GM23338 (cell line): Measurements from ENCODE around the gene UNC5B. TPM values are rescaled to one million over a fixed set of nuclear protein-coding genes. Genes with fewer than 3 reads are reported as not detected.

ENCODE experiments used
- ATAC-seq: fragments of 200-7000 bp; cut with Tn5 transposase; 3 replicates; pipeline ENCODE4 v1.9.1; 2020
- DNase-seq: peaks from one replicate; pipeline ENCODE4 v3.0.0-alpha.2; 2015; ENCODE audit warnings: low spot score
- H2AFZ ChIP-seq: fragments of 200-600 bp; sonication (generic); 2 replicates; pipeline ENCODE4 v1.8.0; 2016; ENCODE audit warnings: antibody characterized with exemption, mild to moderate bottlenecking, moderate library complexity
- H3F3A ChIP-seq: fragments of 200-600 bp; sonication (generic); replicated peaks from 2 replicates; pipeline ENCODE4 v1.8.0; 2017; ENCODE audit warnings: antibody characterized with exemption, mixed run types, low read depth
- H3K27ac ChIP-seq: fragments of 200-600 bp; sonication (generic); 2 replicates; pipeline ENCODE4 v1.6.1; 2016; ENCODE audit warnings: low read depth
- H3K27me3 ChIP-seq: fragments of 200-600 bp; sonication (generic); 2 replicates; pipeline ENCODE4 v1.8.0; 2016; ENCODE audit warnings: mild to moderate bottlenecking, mixed run types, moderate library complexity; ENCODE audit not compliant: insufficient read depth
- H3K36me3 ChIP-seq: fragments of 200-600 bp; sonication (generic); 2 replicates; pipeline ENCODE4 v1.8.0; 2016; ENCODE audit warnings: mild to moderate bottlenecking; ENCODE audit not compliant: insufficient read depth
- H3K4me1 ChIP-seq: fragments of 200-600 bp; sonication (generic); 2 replicates; pipeline ENCODE4 v1.8.0; 2016; ENCODE audit warnings: mild to moderate bottlenecking, moderate library complexity; ENCODE audit not compliant: insufficient read depth
- H3K4me2 ChIP-seq: fragments of 200-600 bp; sonication (generic); 2 replicates; pipeline ENCODE4 v1.7.1; 2017; ENCODE audit warnings: mixed run types
- H3K4me3 ChIP-seq: fragments of 200-600 bp; sonication (generic); 2 replicates; pipeline ENCODE4 v1.6.1; 2016; ENCODE audit warnings: mixed run types
- H3K79me2 ChIP-seq: fragments of 200-600 bp; sonication (generic); replicated peaks from 2 replicates; pipeline ENCODE4 v1.8.0; 2017; ENCODE audit warnings: mild to moderate bottlenecking; ENCODE audit not compliant: insufficient read depth
- H3K9me2 ChIP-seq: fragments of 200-600 bp; sonication (generic); 2 replicates; pipeline ENCODE4 v1.8.0; 2017; ENCODE audit not compliant: insufficient read depth
- H4K20me1 ChIP-seq: fragments of 200-600 bp; sonication (generic); replicated peaks from 2 replicates; pipeline ENCODE4 v1.8.0; 2017; ENCODE audit warnings: mild to moderate bottlenecking; ENCODE audit not compliant: insufficient read depth
- H3K27ac Mint-ChIP-seq: 2 replicates; pipeline ENCODE4 v1.8.0; 2020; ENCODE audit warnings: inconsistent platforms, mild to moderate bottlenecking, moderate library complexity, mixed read lengths
- H3K27me3 Mint-ChIP-seq: 3 replicates; pipeline ENCODE4 v1.8.0; 2022; ENCODE audit warnings: low read depth, mild to moderate bottlenecking, moderate library complexity, mixed read lengths, inconsistent platforms; ENCODE audit not compliant: insufficient read depth, poor library complexity
- H3K36me3 Mint-ChIP-seq: 3 replicates; pipeline ENCODE4 v1.8.0; 2021; ENCODE audit warnings: low read depth, mild to moderate bottlenecking, inconsistent platforms, moderate library complexity, mixed read lengths
- H3K4me1 Mint-ChIP-seq: 3 replicates; pipeline ENCODE4 v1.8.0; 2020; ENCODE audit warnings: mild to moderate bottlenecking, inconsistent platforms, mixed read lengths
- H3K4me3 Mint-ChIP-seq: 3 replicates; pipeline ENCODE4 v1.8.0; 2021; ENCODE audit warnings: moderate library complexity, mild to moderate bottlenecking, inconsistent platforms, mixed read lengths
- H3K9me3 Mint-ChIP-seq: 3 replicates; pipeline ENCODE4 v1.8.0; 2020; ENCODE audit warnings: moderate library complexity, mild to moderate bottlenecking, inconsistent platforms, mixed read lengths
- CREB1 ChIP-seq: fragments of 250-450 bp; sonication (Bioruptor Pico); IDR thresholded peaks from 2 replicates; pipeline ENCODE4 v1.5.0; 2020; ENCODE audit warnings: low read depth, mild to moderate bottlenecking, moderate library complexity
- EZH2phosphoT487 ChIP-seq: fragments of 200-600 bp; sonication (generic); IDR thresholded peaks from one replicate; pipeline ENCODE4 v1.8.1; 2018; ENCODE audit warnings: antibody characterized with exemption; ENCODE audit not compliant: unreplicated experiment
- polyA plus RNA-seq: library from polyadenylated mRNA; unstranded; fragments of >200 nt; fragmentation: Nextera tagmentation; extraction: Ambion mirVana; gene quantifications from 2 replicates; pipeline ENCODE4 v1.2.1, GENCODE V29; 2016
- total RNA-seq: library from RNA; depleted of rRNA; stranded (reverse); fragments of >200 nt; shearing (Covaris generic); gene quantifications from 2 replicates; pipeline ENCODE4 v1.2.3, GENCODE V29; 2014
- TF ChIP-seq, protein P1 (sequence below), 2 experiments: fragments of 200-600 bp in 1 of 2; sonication (generic) in 1 of 2; conservative IDR thresholded peaks; 2 replicates each; pipeline versions ENCODE4 v1.5.1 to v1.6.1; 2016 to 2017; ENCODE audit warnings: antibody characterized with exemption in 2 of 2, low read depth in 2 of 2, mild to moderate bottlenecking in 2 of 2, moderate library complexity in 1 of 2
- TF ChIP-seq, protein P2 (sequence below): fragments of 250-450 bp; sonication (Bioruptor Pico); IDR thresholded peaks from 2 replicates; pipeline ENCODE4 v1.5.0; 2020; ENCODE audit warnings: mild to moderate bottlenecking, moderate library complexity
- TF ChIP-seq, protein P3 (sequence below): IDR thresholded peaks from 2 replicates; pipeline ENCODE4 v1.6.1; 2016; ENCODE audit warnings: antibody characterized with exemption

UNC5B gene
- total and polyA plus RNA-seq, 2 experiments from 2014 or later, result 8.0 to 31.2 TPM

DNA sequence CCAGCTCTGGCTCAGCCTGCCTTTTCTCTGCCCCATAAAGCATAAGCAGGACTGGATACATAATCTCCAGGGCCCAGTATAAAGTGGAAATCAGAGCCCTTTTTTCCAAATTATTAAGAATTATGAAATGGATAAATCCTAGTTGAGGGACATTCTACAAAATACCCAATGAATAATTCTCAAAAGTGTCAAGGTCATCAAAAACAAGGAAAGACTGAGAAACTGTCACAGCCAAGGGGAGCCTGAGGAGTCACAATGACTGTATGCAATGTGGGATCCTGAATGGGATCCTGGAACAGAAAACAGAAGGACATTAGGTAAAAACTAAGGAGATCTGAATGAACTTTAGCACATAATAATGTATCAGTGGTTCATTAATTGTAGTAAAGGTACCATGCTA is 4.8 kb upstream of the UNC5B start (continued):
- TF ChIP-seq, protein P1, sequence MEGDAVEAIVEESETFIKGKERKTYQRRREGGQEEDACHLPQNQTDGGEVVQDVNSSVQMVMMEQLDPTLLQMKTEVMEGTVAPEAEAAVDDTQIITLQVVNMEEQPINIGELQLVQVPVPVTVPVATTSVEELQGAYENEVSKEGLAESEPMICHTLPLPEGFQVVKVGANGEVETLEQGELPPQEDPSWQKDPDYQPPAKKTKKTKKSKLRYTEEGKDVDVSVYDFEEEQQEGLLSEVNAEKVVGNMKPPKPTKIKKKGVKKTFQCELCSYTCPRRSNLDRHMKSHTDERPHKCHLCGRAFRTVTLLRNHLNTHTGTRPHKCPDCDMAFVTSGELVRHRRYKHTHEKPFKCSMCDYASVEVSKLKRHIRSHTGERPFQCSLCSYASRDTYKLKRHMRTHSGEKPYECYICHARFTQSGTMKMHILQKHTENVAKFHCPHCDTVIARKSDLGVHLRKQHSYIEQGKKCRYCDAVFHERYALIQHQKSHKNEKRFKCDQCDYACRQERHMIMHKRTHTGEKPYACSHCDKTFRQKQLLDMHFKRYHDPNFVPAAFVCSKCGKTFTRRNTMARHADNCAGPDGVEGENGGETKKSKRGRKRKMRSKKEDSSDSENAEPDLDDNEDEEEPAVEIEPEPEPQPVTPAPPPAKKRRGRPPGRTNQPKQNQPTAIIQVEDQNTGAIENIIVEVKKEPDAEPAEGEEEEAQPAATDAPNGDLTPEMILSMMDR (conservative IDR thresholded peaks at IDR 0.05; ENCODE audit: low read depth in 2 of 2), result no peak

DNA sequence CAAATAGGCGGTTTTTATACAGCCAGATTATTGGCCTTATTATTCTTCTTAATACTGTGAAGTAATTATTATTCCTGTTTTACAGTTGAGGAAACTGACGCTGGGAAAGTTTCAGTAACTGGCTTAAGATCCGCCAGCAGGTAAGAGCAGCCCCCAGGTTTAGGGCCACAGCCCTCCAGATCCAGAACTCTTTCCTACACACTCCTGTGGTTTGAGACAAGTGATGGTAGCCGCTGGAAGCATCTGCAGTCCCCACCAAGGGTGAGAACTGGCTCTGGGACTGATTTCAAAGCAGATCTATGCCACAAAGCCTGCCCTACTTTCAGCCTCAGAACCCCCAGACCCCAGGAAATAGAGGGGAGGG is 3.0 kb upstream of the UNC5B start:
- Histone ChIP-seq H3K27me3 (peaks cover 46% of the 10 kb centered on the region), H2AFZ (peak overlapping the region; percentile 45; the same call in 1 of the 2 replicates), H3F3A (no peaks in the 10 kb centered on the region), H3K9me2 (no peaks in the 10 kb centered on the region), H4K20me1 (peaks cover 1% of the 10 kb centered on the region; the same call in 1 of the 2 replicates), H3K36me3 (no peaks in the 10 kb centered on the region), H3K27ac (no peak overlapping the region), H3K79me2 (peaks cover 14% of the 10 kb centered on the region), H3K4me1 (peaks cover 25% of the 10 kb centered on the region), H3K4me3 (0 out of 2 replicates have a peak overlapping the region, but pooled peaks have one; percentile 48), H3K4me2 (no peak overlapping the region)
- Mint-ChIP-seq H3K4me1 (peaks cover 36% of the 10 kb centered on the region), H3K4me3 (no peak overlapping the region), H3K27ac (no peak overlapping the region), H3K36me3 (no peaks in the 10 kb centered on the region), H3K9me3 (no peaks in the 10 kb centered on the region), H3K27me3 (peaks cover 35% of the 10 kb centered on the region)
- no peak for DNase-seq
- no peak for ATAC-seq
- TF ChIP-seq, protein P2, sequence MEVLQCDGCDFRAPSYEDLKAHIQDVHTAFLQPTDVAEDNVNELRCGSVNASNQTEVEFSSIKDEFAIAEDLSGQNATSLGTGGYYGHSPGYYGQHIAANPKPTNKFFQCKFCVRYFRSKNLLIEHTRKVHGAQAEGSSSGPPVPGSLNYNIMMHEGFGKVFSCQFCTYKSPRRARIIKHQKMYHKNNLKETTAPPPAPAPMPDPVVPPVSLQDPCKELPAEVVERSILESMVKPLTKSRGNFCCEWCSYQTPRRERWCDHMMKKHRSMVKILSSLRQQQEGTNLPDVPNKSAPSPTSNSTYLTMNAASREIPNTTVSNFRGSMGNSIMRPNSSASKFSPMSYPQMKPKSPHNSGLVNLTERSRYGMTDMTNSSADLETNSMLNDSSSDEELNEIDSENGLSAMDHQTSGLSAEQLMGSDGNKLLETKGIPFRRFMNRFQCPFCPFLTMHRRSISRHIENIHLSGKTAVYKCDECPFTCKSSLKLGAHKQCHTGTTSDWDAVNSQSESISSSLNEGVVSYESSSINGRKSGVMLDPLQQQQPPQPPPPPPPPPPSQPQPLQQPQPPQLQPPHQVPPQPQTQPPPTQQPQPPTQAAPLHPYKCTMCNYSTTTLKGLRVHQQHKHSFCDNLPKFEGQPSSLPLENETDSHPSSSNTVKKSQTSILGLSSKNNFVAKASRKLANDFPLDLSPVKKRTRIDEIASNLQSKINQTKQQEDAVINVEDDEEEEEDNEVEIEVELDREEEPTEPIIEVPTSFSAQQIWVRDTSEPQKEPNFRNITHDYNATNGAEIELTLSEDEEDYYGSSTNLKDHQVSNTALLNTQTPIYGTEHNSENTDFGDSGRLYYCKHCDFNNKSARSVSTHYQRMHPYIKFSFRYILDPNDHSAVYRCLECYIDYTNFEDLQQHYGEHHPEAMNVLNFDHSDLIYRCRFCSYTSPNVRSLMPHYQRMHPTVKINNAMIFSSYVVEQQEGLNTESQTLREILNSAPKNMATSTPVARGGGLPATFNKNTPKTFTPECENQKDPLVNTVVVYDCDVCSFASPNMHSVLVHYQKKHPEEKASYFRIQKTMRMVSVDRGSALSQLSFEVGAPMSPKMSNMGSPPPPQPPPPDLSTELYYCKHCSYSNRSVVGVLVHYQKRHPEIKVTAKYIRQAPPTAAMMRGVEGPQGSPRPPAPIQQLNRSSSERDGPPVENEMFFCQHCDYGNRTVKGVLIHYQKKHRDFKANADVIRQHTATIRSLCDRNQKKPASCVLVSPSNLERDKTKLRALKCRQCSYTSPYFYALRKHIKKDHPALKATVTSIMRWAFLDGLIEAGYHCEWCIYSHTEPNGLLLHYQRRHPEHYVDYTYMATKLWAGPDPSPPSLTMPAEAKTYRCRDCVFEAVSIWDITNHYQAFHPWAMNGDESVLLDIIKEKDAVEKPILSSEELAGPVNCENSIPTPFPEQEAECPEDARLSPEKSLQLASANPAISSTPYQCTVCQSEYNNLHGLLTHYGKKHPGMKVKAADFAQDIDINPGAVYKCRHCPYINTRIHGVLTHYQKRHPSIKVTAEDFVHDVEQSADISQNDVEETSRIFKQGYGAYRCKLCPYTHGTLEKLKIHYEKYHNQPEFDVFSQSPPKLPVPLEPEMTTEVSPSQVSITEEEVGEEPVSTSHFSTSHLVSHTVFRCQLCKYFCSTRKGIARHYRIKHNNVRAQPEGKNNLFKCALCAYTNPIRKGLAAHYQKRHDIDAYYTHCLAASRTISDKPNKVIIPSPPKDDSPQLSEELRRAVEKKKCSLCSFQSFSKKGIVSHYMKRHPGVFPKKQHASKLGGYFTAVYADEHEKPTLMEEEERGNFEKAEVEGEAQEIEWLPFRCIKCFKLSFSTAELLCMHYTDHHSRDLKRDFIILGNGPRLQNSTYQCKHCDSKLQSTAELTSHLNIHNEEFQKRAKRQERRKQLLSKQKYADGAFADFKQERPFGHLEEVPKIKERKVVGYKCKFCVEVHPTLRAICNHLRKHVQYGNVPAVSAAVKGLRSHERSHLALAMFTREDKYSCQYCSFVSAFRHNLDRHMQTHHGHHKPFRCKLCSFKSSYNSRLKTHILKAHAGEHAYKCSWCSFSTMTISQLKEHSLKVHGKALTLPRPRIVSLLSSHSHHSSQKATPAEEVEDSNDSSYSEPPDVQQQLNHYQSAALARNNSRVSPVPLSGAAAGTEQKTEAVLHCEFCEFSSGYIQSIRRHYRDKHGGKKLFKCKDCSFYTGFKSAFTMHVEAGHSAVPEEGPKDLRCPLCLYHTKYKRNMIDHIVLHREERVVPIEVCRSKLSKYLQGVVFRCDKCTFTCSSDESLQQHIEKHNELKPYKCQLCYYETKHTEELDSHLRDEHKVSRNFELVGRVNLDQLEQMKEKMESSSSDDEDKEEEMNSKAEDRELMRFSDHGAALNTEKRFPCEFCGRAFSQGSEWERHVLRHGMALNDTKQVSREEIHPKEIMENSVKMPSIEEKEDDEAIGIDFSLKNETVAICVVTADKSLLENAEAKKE (CRISPR knock-in tag), result no peak
- TF ChIP-seq EZH2phosphoT487 (no peak), CREB1 (no peak)
- TF ChIP-seq, protein P3, sequence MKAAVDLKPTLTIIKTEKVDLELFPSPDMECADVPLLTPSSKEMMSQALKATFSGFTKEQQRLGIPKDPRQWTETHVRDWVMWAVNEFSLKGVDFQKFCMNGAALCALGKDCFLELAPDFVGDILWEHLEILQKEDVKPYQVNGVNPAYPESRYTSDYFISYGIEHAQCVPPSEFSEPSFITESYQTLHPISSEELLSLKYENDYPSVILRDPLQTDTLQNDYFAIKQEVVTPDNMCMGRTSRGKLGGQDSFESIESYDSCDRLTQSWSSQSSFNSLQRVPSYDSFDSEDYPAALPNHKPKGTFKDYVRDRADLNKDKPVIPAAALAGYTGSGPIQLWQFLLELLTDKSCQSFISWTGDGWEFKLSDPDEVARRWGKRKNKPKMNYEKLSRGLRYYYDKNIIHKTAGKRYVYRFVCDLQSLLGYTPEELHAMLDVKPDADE, result no peak
- TF ChIP-seq, protein P1 (conservative IDR thresholded peaks at IDR 0.05; ENCODE audit: low read depth in 2 of 2), result no peak
